Testis (tissue), 3 donors: ENCODE results near the gene ST6GALNAC6. TPM values are rescaled to one million over a fixed set of nuclear protein-coding genes. Genes with fewer than 3 reads are reported as not detected.

Source experiments
- DNase-seq: peaks from one replicate; pipeline ENCODE4 v3.0.0-alpha.2; 2019
- H3K27ac ChIP-seq, 2 donors: fragments of 200-600 bp; sonication (generic); one replicate each; pipeline ENCODE4 v1.5.1; 2019
- H3K27me3 ChIP-seq: fragments of 200-600 bp; sonication (generic); one replicate; pipeline ENCODE4 v1.5.1; 2019
- H3K36me3 ChIP-seq: fragments of 200-600 bp; sonication (generic); one replicate; pipeline ENCODE4 v1.5.1; 2017; ENCODE audit warnings: low read depth; ENCODE audit errors: missing control alignments
- H3K4me1 ChIP-seq: fragments of 200-600 bp; sonication (generic); one replicate; pipeline ENCODE4 v1.5.1; 2019
- H3K4me3 ChIP-seq, 2 donors: fragments of 200-600 bp; sonication (generic); one replicate each; pipeline ENCODE4 v1.5.1; 2017 to 2019
- H3K9me3 ChIP-seq: fragments of 200-600 bp; sonication (generic); one replicate; pipeline ENCODE4 v1.5.1; 2017
- CTCF ChIP-seq, 3 experiments: fragments of 450-650 bp in 2 of 3; fragments of 200-600 bp in 1 of 3; sonication (generic) in 1 of 3; IDR thresholded peaks; one replicate each; pipeline ENCODE4 v1.5.1; 2016 to 2019; ENCODE audit warnings: antibody characterized with exemption in 3 of 3, mild to moderate bottlenecking in 2 of 3, moderate library complexity in 1 of 3
- POLR2A ChIP-seq: fragments of 450-650 bp; IDR thresholded peaks from one replicate; pipeline ENCODE4 v1.6.1; 2017; ENCODE audit warnings: antibody characterized with exemption, mild to moderate bottlenecking, moderate library complexity
- WGBS, 2 donors: methylation state at CpG; one replicate each; pipeline ENCODE4 v1.1.5; 2018; 5-methylcytosine and 5-hydroxymethylcytosine counted together
- intact Hi-C: fragments of 100-400 bp; cut with DNase I; formaldehyde crosslinking; loops from one replicate; pipeline ENCODE4 v1.15.1; 2023; ENCODE audit warnings: low total_unique reads
- polyA plus RNA-seq: library from polyadenylated mRNA; stranded (reverse); fragments of 350-450 nt; fragmentation: Illumina TruSeq; extraction: RNeasy Lipid Tissue Mini Kit (QIAGEN cat#74804); gene quantifications from one replicate; pipeline ENCODE4 v1.2.3, GENCODE V29; 2014; ENCODE audit warnings: low read depth, low replicate concordance; ENCODE audit not compliant: insufficient read depth
- total RNA-seq, 2 donors: library from RNA; depleted of rRNA; stranded (reverse); fragments of >200 nt; gene quantifications; one replicate each; pipeline ENCODE4 v1.2.3, GENCODE V29; 2016

ST6GALNAC6 gene
- total and polyA plus RNA-seq, 3 donors from 2014 or later = 43.0 to 70.3 (median 46.3) TPM

GRCh38 chr9:127862075-127863011 is 37.1 kb downstream of the ST6GALNAC6 start:
- no peak for TF ChIP-seq CTCF (IDR thresholded peaks at IDR 0.05)
- TF ChIP-seq POLR2A = no peak
- H3K4me1 ChIP-seq = peaks cover 63% of the 10 kb centered on the region
- WGBS, 2 donors = 25 to 33% methylated on average over 21 to 29 of the region's 29 CpGs
- peak overlapping the region; percentile 88 to 93 for H3K27ac ChIP-seq
- peak; percentile 86 for DNase-seq
- intact Hi-C loops = loop anchor here (10.0 kb wide), 1 partner anchor 78 kb away; the partner anchor contains the start of gene CDK9
- H3K9me3 ChIP-seq = no peaks in the 10 kb centered on the region
- H3K36me3 ChIP-seq = no peaks in the 10 kb centered on the region
- no peaks in the 10 kb centered on the region for H3K27me3 ChIP-seq
- no peak overlapping the region for H3K4me3 ChIP-seq

GRCh38 chr9:127860779-127861178 is 38.6 kb downstream of the ST6GALNAC6 start:
- Histone ChIP-seq H3K36me3 (no peaks in the 10 kb centered on the region), H3K4me1 (peaks cover 64% of the 10 kb centered on the region), H3K27ac (peak overlapping the region; percentile 88 to 93), H3K27me3 (no peaks in the 10 kb centered on the region), H3K4me3 (no peak overlapping the region), H3K9me3 (no peaks in the 10 kb centered on the region)
- intact Hi-C loops = loop anchor here (10.0 kb wide), 1 partner anchor 76 kb away; the partner anchor contains the start of gene CDK9
- DNase-seq = no peak
- TF ChIP-seq CTCF (IDR thresholded peaks at IDR 0.05) = no peak
- no peak for TF ChIP-seq POLR2A
- WGBS, 2 donors = 84 to 87% methylated on average over 11 of the region's 11 CpGs

GRCh38 chr9:127860260-127860659 is 39.1 kb downstream of the ST6GALNAC6 start:
- TF ChIP-seq POLR2A (no peak), CTCF (IDR thresholded peaks at IDR 0.05) (no peak)
- DNase-seq = peak; percentile 86
- peaks cover 68% of the 10 kb centered on the region for H3K4me1 ChIP-seq
- H3K27ac ChIP-seq = peak overlapping the region; percentile 88 to 93
- WGBS, 2 donors = 31 to 64% methylated on average over 8 of the region's 8 CpGs
- H3K36me3 ChIP-seq = no peaks in the 10 kb centered on the region
- no peak overlapping the region for H3K4me3 ChIP-seq
- H3K27me3 ChIP-seq = no peaks in the 10 kb centered on the region
- intact Hi-C loops = loop anchor here (10.0 kb wide), 1 partner anchor 75 kb away; the partner anchor contains the start of gene CDK9
- H3K9me3 ChIP-seq = no peaks in the 10 kb centered on the region

- Histone ChIP-seq H3K4me3 (no peak overlapping the region), H3K36me3 (no peaks in the 10 kb centered on the region), H3K27ac (peak overlapping the region; percentile 88 to 93), H3K9me3 (no peaks in the 10 kb centered on the region), H3K27me3 (no peaks in the 10 kb centered on the region), H3K4me1 (peaks cover 68% of the 10 kb centered on the region)
- peak; percentile 72 for DNase-seq
- intact Hi-C loops = no loop called here
- TF ChIP-seq POLR2A = no peak
- TF ChIP-seq CTCF (IDR thresholded peaks at IDR 0.05) = no peak
- 32 to 39% methylated on average over 8 to 11 of the region's 12 CpGs for WGBS, 2 donors
These were observed 41.3 kb downstream of the ST6GALNAC6 start for GRCh38 chr9:127858041-127858512.
